WTC11 (cell line): ENCODE measurements around the gene GDNF.

ENCODE experiments used
- CTCF ChIP-seq: fragments of 200-600 bp; IDR thresholded peaks from 2 replicates; pipeline ENCODE4 v1.8.0; 2022; ENCODE audit warnings: antibody characterized with exemption
- JUN ChIP-seq: sonication (generic); formaldehyde crosslinking; IDR thresholded peaks from 2 replicates; pipeline ENCODE4 v1.8.0; 2023; ENCODE audit warnings: mild to moderate bottlenecking, missing genetic modification reagents
- NR3C1 ChIP-seq: sonication (generic); formaldehyde crosslinking; conservative IDR thresholded peaks from 2 replicates; pipeline ENCODE4 v1.8.1; 2023; ENCODE audit warnings: low read depth, mild to moderate bottlenecking, missing genetic modification reagents
- TF ChIP-seq, protein P1 (sequence below): sonication (generic); formaldehyde crosslinking; IDR thresholded peaks from 2 replicates; pipeline ENCODE4 v1.8.1; 2023; ENCODE audit warnings: mild to moderate bottlenecking, missing genetic modification reagents, moderate library complexity

- no peak for TF ChIP-seq JUN (CRISPR knock-in tag)
- no peak for TF ChIP-seq CTCF
- TF ChIP-seq, protein P1, sequence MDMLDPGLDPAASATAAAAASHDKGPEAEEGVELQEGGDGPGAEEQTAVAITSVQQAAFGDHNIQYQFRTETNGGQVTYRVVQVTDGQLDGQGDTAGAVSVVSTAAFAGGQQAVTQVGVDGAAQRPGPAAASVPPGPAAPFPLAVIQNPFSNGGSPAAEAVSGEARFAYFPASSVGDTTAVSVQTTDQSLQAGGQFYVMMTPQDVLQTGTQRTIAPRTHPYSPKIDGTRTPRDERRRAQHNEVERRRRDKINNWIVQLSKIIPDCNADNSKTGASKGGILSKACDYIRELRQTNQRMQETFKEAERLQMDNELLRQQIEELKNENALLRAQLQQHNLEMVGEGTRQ (CRISPR knock-in tag): no peak
- TF ChIP-seq NR3C1: no peak
Observed at GRCh38 chr5:37831821-37832534, 7.9 kb downstream of the GDNF start.
